Measurements from ENCODE around the gene EN2.

DNA sequence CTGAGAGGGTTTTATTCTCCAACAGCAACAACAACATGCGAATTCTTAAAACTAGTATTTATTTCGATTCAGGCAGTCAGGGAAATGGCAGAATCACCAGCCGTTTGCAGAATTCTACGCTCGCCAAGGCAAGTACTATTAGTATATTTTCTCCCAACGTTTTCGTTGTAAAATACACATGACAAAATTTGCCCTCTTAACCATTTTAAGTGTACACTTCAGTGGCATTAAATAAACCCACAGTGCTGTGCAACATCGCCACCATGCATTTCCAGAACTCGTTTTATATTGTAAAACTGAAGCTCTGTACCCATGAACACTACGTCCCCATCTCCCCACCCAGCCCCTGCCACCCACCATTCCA, 10.8 kb downstream of the EN2 start:
- no peak for TF ChIP-seq CREB1 (IDR thresholded peaks at IDR 0.05; ENCODE audit: low read depth)
- TF ChIP-seq, protein P1, sequence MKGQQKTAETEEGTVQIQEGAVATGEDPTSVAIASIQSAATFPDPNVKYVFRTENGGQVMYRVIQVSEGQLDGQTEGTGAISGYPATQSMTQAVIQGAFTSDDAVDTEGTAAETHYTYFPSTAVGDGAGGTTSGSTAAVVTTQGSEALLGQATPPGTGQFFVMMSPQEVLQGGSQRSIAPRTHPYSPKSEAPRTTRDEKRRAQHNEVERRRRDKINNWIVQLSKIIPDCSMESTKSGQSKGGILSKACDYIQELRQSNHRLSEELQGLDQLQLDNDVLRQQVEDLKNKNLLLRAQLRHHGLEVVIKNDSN (IDR thresholded peaks at IDR 0.05) = no peak
- no peak for TF ChIP-seq TCF12 (IDR thresholded peaks at IDR 0.05; ENCODE audit: low read depth)
- TF ChIP-seq TEAD4 (IDR thresholded peaks at IDR 0.05) = no peak

Measured in Ishikawa (cell line).